PFSK-1 (cell line): ENCODE data around the gene FLT4.

Experiments
- FOXP2 ChIP-seq: optimal IDR thresholded peaks from 2 replicates; pipeline ENCODE3; 2011; ENCODE audit warnings: borderline replicate concordance, control low read depth, inconsistent platforms; ENCODE audit not compliant: insufficient read depth; ENCODE audit errors: extremely low read length, extremely low read depth
- POLR2AphosphoS5 ChIP-seq: IDR thresholded peaks from 2 replicates; pipeline ENCODE4 v1.6.1; 2012; ENCODE audit warnings: low read depth, mild to moderate bottlenecking, control low read depth, low read length, moderate library complexity
- REST ChIP-seq, 2 experiments: IDR thresholded peaks; 2 replicates each; pipeline versions ENCODE4 v1.6.1 to v1.8.0; 2011 to 2012; ENCODE audit warnings: low read depth in 2 of 2, low read length in 2 of 2, control low read depth in 1 of 2, inconsistent platforms in 1 of 2, mild to moderate bottlenecking in 1 of 2, moderate library complexity in 1 of 2; ENCODE audit not compliant: insufficient read depth in 1 of 2
- TAF1 ChIP-seq: IDR thresholded peaks from 2 replicates; pipeline ENCODE4 v1.6.1; 2012; ENCODE audit warnings: low read length, control low read depth, borderline replicate concordance; ENCODE audit not compliant: insufficient read depth

DNA sequence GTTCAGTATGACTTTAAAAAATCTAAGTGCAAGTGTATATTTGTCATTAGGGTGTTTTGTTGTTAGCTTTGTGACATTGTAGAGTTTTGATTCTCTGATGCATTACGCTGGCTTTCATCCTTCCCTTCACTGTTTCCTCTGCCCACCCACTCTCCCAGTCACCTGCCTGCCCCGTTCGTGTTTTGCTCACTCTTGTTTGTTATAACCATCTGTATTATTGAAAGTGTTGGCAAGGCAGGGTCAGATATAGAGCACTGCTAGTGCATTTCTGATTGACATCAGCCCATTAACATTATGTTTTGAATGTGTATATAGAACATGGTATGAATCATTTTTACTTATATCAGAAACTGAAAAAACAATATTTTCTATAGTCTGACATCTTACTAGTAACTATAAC lies 85.4 kb downstream of the FLT4 start:
- TF ChIP-seq REST (IDR thresholded peaks at IDR 0.05; ENCODE audit: insufficient read depth in 1 of 2, low read depth in 2 of 2, low read length in 2 of 2) = no peak
- TF ChIP-seq FOXP2 = no peak
- no peak for TF ChIP-seq POLR2AphosphoS5
- TF ChIP-seq TAF1 = no peak
